H4 (cell line): ENCODE measurements around the gene SMIM41. TPM values are rescaled to one million over a fixed set of nuclear protein-coding genes. Genes with fewer than 3 reads are reported as not detected.

Experiments
- DNase-seq: peaks from one replicate; pipeline ENCODE4 v3.0.0-alpha.2; 2015; ENCODE audit warnings: low spot score
- total RNA-seq: library from RNA; depleted of rRNA; stranded (reverse); fragments of >200 nt; shearing (Covaris generic); gene quantifications from 2 replicates; pipeline ENCODE4 v1.2.3, GENCODE V29; 2014

The SMIM41 gene
- total RNA-seq, 1 experiment from 2014 or later = not detected

- no peak for DNase-seq
Measured at GRCh38 chr12:52063082-52063924, 16.2 kb upstream of the SMIM41 start.

GRCh38 chr12:52063981-52064649 is 15.4 kb upstream of the SMIM41 start:
- peak; percentile 53 for DNase-seq

GRCh38 chr12:52066346-52067080 is 13.0 kb upstream of the SMIM41 start:
- no peak for DNase-seq

GRCh38 chr12:52067081-52067374 is 12.5 kb upstream of the SMIM41 start:
- no peak for DNase-seq

GRCh38 chr12:52069327-52070184 is 9.9 kb upstream of the SMIM41 start, which contains the start of gene ATG101:
ATG101 (plus strand) TSS chr12:52069978; CDS start chr12:52073651, 3,673 bp downstream.
- peak; percentile 94 for DNase-seq

GRCh38 chr12:52070185-52070925 is 9.1 kb upstream of the SMIM41 start:
- no peak for DNase-seq

GRCh38 chr12:52073531-52074381 is 5.7 kb upstream of the SMIM41 start:
- DNase-seq = peak; percentile 52

GRCh38 chr12:52074971-52075724 is 4.4 kb upstream of the SMIM41 start:
- no peak for DNase-seq

- DNase-seq = no peak
Measured at GRCh38 chr12:52076811-52077210, 2.7 kb upstream of the SMIM41 start.

- DNase-seq = no peak
Measured at GRCh38 chr12:52078276-52078675, 1.2 kb upstream of the SMIM41 start.

- no peak for DNase-seq
Measured at GRCh38 chr12:52080403-52081251, 1.1 kb downstream of the SMIM41 start.

GRCh38 chr12:52081263-52081733 is 1.8 kb downstream of the SMIM41 start:
- no peak for DNase-seq

- DNase-seq = no peak
Measured at GRCh38 chr12:52082026-52082668, 2.6 kb downstream of the SMIM41 start.

- DNase-seq = no peak
Measured at GRCh38 chr12:52082669-52082987, 3.1 kb downstream of the SMIM41 start.

- DNase-seq = no peak
Measured at GRCh38 chr12:52082988-52083637, 3.6 kb downstream of the SMIM41 start.

- no peak for DNase-seq
Measured at GRCh38 chr12:52083638-52083996, 4.1 kb downstream of the SMIM41 start.

- DNase-seq = no peak
Measured at GRCh38 chr12:52084491-52085231, 5.2 kb downstream of the SMIM41 start.
